Osteocyte (in vitro differentiated cells): ENCODE results near the gene SUGP2. TPM values are rescaled to one million over a fixed set of nuclear protein-coding genes. Genes with fewer than 3 reads are reported as not detected.

Experiments
- DNase-seq: peaks from one replicate; pipeline ENCODE4 v3.0.0; 2021; ENCODE audit warnings: mixed read lengths; ENCODE audit not compliant: unreplicated experiment; ENCODE audit errors: extremely low spot score
- H3K27ac Mint-ChIP-seq: one replicate; pipeline ENCODE4 v1.8.0; 2021; ENCODE audit warnings: mild to moderate bottlenecking, mixed read lengths; ENCODE audit not compliant: unreplicated experiment
- H3K27me3 Mint-ChIP-seq: one replicate; pipeline ENCODE4 v1.8.0; 2021; ENCODE audit warnings: mixed read lengths; ENCODE audit not compliant: unreplicated experiment
- H3K36me3 Mint-ChIP-seq: one replicate; pipeline ENCODE4 v1.8.0; 2021; ENCODE audit warnings: mixed read lengths; ENCODE audit not compliant: unreplicated experiment
- H3K4me1 Mint-ChIP-seq: one replicate; pipeline ENCODE4 v1.8.0; 2021; ENCODE audit warnings: mixed read lengths; ENCODE audit not compliant: unreplicated experiment
- H3K4me3 Mint-ChIP-seq: one replicate; pipeline ENCODE4 v1.8.0; 2021; ENCODE audit warnings: mild to moderate bottlenecking, moderate library complexity, mixed read lengths; ENCODE audit not compliant: unreplicated experiment
- H3K9me3 Mint-ChIP-seq: one replicate; pipeline ENCODE4 v1.8.0; 2021; ENCODE audit warnings: mixed read lengths; ENCODE audit not compliant: unreplicated experiment
- total RNA-seq: library from RNA; stranded (reverse); gene quantifications from 2 replicates; pipeline ENCODE4 v1.2.1, GENCODE V29; 2021
- TF ChIP-seq, protein P1 (sequence below): fragments of 200-600 bp; sonication (generic); IDR thresholded peaks from 2 replicates; pipeline ENCODE4 v1.5.0; 2021; ENCODE audit warnings: antibody characterized with exemption, mild to moderate bottlenecking, moderate library complexity

The SUGP2 gene
- total RNA-seq, 1 donor from 2014 or later, result 77.6 TPM

- H3K4me3 Mint-ChIP-seq, result no peak overlapping the region
- no peaks in the 10 kb centered on the region for H3K36me3 Mint-ChIP-seq
- peaks cover 27% of the 10 kb centered on the region for H3K4me1 Mint-ChIP-seq
- H3K27ac Mint-ChIP-seq, result no peak overlapping the region
- peaks cover 8% of the 10 kb centered on the region for H3K27me3 Mint-ChIP-seq
- TF ChIP-seq, protein P1, sequence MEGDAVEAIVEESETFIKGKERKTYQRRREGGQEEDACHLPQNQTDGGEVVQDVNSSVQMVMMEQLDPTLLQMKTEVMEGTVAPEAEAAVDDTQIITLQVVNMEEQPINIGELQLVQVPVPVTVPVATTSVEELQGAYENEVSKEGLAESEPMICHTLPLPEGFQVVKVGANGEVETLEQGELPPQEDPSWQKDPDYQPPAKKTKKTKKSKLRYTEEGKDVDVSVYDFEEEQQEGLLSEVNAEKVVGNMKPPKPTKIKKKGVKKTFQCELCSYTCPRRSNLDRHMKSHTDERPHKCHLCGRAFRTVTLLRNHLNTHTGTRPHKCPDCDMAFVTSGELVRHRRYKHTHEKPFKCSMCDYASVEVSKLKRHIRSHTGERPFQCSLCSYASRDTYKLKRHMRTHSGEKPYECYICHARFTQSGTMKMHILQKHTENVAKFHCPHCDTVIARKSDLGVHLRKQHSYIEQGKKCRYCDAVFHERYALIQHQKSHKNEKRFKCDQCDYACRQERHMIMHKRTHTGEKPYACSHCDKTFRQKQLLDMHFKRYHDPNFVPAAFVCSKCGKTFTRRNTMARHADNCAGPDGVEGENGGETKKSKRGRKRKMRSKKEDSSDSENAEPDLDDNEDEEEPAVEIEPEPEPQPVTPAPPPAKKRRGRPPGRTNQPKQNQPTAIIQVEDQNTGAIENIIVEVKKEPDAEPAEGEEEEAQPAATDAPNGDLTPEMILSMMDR, result no peak
- no peaks in the 10 kb centered on the region for H3K9me3 Mint-ChIP-seq
- no peak for DNase-seq
Observed at GRCh38 chr19:18966307-18966706, 67.0 kb downstream of the SUGP2 start.

DNA sequence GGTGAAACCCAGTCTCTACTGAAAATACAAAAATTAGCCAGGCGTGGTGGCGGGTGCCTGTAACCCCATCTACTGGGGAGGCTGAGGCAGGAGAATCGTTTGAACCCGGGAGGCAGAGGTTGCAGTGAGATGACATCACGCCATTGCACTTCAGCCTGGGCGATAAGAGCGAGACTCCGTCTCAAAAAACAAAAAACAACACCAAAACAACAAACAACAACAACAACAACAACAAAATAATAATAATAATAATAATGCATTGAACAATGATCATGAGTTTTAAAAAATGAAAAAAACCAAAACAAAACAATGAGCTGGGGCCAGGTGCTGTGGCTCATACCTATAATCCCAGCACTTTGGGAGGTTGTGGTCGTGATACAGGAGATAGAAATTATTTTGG is 69.2 kb downstream of the SUGP2 start:
- TF ChIP-seq, protein P1, result no peak
- Mint-ChIP-seq H3K27me3 (peaks cover 10% of the 10 kb centered on the region), H3K27ac (no peak overlapping the region), H3K9me3 (no peaks in the 10 kb centered on the region), H3K36me3 (no peaks in the 10 kb centered on the region), H3K4me1 (peaks cover 13% of the 10 kb centered on the region), H3K4me3 (no peak overlapping the region)
- no peak for DNase-seq

GRCh38 chr19:18961767-18962620 is 71.3 kb downstream of the SUGP2 start:
- Mint-ChIP-seq H3K27me3 (peaks cover 12% of the 10 kb centered on the region), H3K27ac (no peak overlapping the region), H3K4me3 (no peak overlapping the region), H3K4me1 (peaks cover 1% of the 10 kb centered on the region), H3K9me3 (no peaks in the 10 kb centered on the region), H3K36me3 (no peaks in the 10 kb centered on the region)
- TF ChIP-seq, protein P1, result no peak
- DNase-seq, result no peak

DNA sequence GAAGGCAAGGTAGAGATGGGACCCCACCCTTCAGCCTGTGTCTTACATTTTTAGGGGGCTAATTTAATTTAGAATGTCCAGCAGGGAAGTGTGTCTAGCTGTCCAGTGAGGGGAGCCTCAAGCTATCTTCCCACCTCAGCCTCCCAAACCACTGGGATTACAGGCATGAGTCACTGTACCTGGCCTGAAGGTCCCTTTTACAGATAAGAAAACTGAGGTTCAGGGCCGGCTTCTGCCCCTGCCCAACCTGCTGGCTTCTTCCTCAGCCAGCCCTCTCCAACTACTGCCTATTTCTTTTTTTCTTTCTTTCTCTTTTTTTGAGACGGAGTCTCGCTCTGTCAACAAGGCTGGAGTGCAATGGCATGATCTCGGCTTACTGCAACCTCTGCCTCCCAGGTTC is 72.9 kb downstream of the SUGP2 start:
- no peak overlapping the region for H3K4me3 Mint-ChIP-seq
- TF ChIP-seq, protein P1, result no peak
- no peak overlapping the region for H3K27ac Mint-ChIP-seq
- peaks cover 1% of the 10 kb centered on the region for H3K4me1 Mint-ChIP-seq
- H3K9me3 Mint-ChIP-seq, result no peaks in the 10 kb centered on the region
- H3K36me3 Mint-ChIP-seq, result no peaks in the 10 kb centered on the region
- peaks cover 12% of the 10 kb centered on the region for H3K27me3 Mint-ChIP-seq
- no peak for DNase-seq

- Mint-ChIP-seq H3K4me3 (no peak overlapping the region), H3K9me3 (no peaks in the 10 kb centered on the region), H3K27me3 (peaks cover 1% of the 10 kb centered on the region), H3K4me1 (peaks cover 12% of the 10 kb centered on the region), H3K36me3 (no peaks in the 10 kb centered on the region), H3K27ac (no peak overlapping the region)
- TF ChIP-seq, protein P1, result no peak
- no peak for DNase-seq
Observed at GRCh38 chr19:18955042-18955441, 78.3 kb downstream of the SUGP2 start.
